Pancreas (tissue), 10 donors: ENCODE results near the gene MRPL49. TPM values are rescaled to one million over a fixed set of nuclear protein-coding genes. Genes with fewer than 3 reads are reported as not detected.

Experiments
- ATAC-seq, 4 donors: fragments of 200-7000 bp; cut with Tn5 transposase; one replicate each; pipeline versions ENCODE4 v1.8.0 to v1.9.1; 2020; ENCODE audit warnings: mild to moderate bottlenecking in 4 of 4, moderate library complexity in 4 of 4
- DNase-seq, 6 donors: peaks; one replicate each; pipeline ENCODE4 v3.0.0-alpha.2; 2020
- FAIRE-seq: peaks from 2 replicates; lab custom pipeline; 2012; peaks lifted over from hg19 to GRCh38; lab: Jason Lieb, UNC
- H3K27ac ChIP-seq, 4 donors: fragments of 200-600 bp; sonication (generic); 1 replicate in 3 of 4; 2 replicates in 1 of 4; pipeline versions ENCODE4 v1.5.0 to v1.8.0; 2020
- H3K27me3 ChIP-seq, 4 donors: fragments of 200-600 bp; one replicate each; pipeline ENCODE4 v1.8.0; 2021
- H3K36me3 ChIP-seq, 3 donors: fragments of 200-600 bp; sonication (generic) in 1 of 3; one replicate each; pipeline versions ENCODE4 v1.5.0 to v1.8.0; 2020 to 2021
- H3K4me1 ChIP-seq, 3 donors: fragments of 200-600 bp; one replicate each; pipeline ENCODE4 v1.8.0; 2021
- H3K4me3 ChIP-seq, 4 donors: fragments of 200-600 bp; sonication (generic) in 2 of 4; one replicate each; pipeline versions ENCODE4 v1.5.0 to v1.8.0; 2020 to 2021
- H3K9me3 ChIP-seq, 4 donors: fragments of 200-600 bp; one replicate each; pipeline ENCODE4 v1.8.0; 2021
- WGBS, 2 donors: extraction: QIAGEN DNeasy Blood & Tissue Kit; methylation state at CpG; one replicate each; pipeline ENCODE4 v1.1.7; 2013; 5-methylcytosine and 5-hydroxymethylcytosine counted together
- intact Hi-C, 3 donors: fragments of 100-400 bp; cut with DNase I; formaldehyde crosslinking; loops; one replicate each; pipeline versions ENCODE4 v1.11.1 to v1.14.2; 2022
- polyA plus RNA-seq, 2 donors: library from polyadenylated mRNA; stranded (reverse); fragments of 200-250 nt; gene quantifications; one replicate each; pipeline ENCODE4 v1.2.3, GENCODE V29; 2013
- total RNA-seq, 6 donors: library from RNA; stranded (reverse); fragmentation: NEBNext Ultra II Directional in 4 of 6; extraction: Animal tissue kit (Norgen Biotek cat#: 25700) in 4 of 6; gene quantifications; one replicate each; pipeline versions ENCODE4 v1.2.1 to v1.2.4, GENCODE V29; 2021 to 2023
- TF ChIP-seq, protein P1 (sequence below), 4 donors: fragments of 200-600 bp; sonication (generic) in 3 of 4; IDR thresholded peaks; one replicate each; pipeline versions ENCODE4 v1.5.0 to v1.8.0; 2021; ENCODE audit warnings: antibody characterized with exemption in 4 of 4
- donor health status: healthy with polysubstance abuse.
- donor health status: DM: no; HTN: no; CAD: no; lungs with moderate emphysema.
- donor health status: DM: no; HTN: no; CAD: no.
- donor health status: control.
- donor health status: control.
- donor health status: Bipolar disorder and iron deficiency.
- donor health status: DM: yes; HTN: yes; CAD: no.
- donor health status: DM: no; HTN: no; CAD: no.
- donor health status: DM: no; HTN: no; CAD: no.
- donor health status: DM: yes; HTN: yes; CAD: no.

Gene MRPL49
- total and polyA plus RNA-seq, 8 donors: 10.3 to 31.2 (median 21.4) TPM

DNA sequence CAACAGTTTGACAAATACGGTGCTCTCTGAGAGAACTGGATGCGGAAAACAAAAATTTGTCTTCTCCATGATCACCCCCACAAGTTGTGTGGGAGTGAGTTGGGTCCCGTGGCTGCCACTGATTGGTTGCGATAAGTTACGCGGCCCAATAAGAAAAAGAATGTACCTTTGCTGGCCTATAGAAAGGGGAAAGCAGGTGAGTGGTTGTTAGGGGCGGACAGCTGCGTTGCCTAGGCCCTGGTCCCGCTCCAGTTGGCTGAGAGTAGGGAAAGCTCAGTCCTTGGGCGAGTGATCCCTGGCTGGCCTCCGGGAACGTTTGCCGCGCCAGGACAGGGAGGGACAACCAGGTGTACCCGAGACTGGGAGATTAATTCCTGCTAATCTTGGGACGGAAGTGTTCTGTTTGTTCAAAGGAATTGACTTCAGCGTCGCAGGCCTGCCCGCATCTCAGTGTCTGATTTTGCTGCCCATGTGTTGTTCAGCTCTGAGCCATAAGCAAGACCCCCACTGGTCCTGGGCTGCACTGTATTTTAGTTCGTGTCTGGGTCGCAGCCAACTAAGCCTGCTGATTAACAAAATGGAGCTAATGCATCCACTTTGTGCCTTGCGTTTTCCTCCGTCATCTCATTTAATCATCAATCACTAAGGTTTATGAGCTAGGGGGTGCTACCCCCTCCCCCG lies 13.0 kb downstream of the MRPL49 start:
- peak overlapping the region; percentile 99 to 100 (median 99) for H3K27ac ChIP-seq
- intact Hi-C loops: loop anchor here in 2 of 3 donors (5.0 kb wide), 1 partner anchor 47 kb away; the partner anchor contains the start of gene CAPN1 (in 2 of the 2)
- H3K4me3 ChIP-seq: peak overlapping the region; percentile 70 to 93 (median 82)
- FAIRE-seq (peak; percentile 90), DNase-seq (peak; percentile 90 to 99 (median 99)), ATAC-seq (peak; percentile 75 to 90 (median 84))
- TF ChIP-seq, protein P1, sequence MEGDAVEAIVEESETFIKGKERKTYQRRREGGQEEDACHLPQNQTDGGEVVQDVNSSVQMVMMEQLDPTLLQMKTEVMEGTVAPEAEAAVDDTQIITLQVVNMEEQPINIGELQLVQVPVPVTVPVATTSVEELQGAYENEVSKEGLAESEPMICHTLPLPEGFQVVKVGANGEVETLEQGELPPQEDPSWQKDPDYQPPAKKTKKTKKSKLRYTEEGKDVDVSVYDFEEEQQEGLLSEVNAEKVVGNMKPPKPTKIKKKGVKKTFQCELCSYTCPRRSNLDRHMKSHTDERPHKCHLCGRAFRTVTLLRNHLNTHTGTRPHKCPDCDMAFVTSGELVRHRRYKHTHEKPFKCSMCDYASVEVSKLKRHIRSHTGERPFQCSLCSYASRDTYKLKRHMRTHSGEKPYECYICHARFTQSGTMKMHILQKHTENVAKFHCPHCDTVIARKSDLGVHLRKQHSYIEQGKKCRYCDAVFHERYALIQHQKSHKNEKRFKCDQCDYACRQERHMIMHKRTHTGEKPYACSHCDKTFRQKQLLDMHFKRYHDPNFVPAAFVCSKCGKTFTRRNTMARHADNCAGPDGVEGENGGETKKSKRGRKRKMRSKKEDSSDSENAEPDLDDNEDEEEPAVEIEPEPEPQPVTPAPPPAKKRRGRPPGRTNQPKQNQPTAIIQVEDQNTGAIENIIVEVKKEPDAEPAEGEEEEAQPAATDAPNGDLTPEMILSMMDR (IDR thresholded peaks at IDR 0.05): no peak
- H3K9me3 ChIP-seq: no peaks in the 10 kb centered on the region
- H3K36me3 ChIP-seq: peaks cover 0 to 31% (median 18%) of the 10 kb centered on the region in 3 donors
- WGBS, 2 donors: 1% methylated on average over 24 of the region's 24 CpGs
- no peaks in the 10 kb centered on the region for H3K27me3 ChIP-seq
- peaks cover 14 to 32% (median 26%) of the 10 kb centered on the region in 3 donors for H3K4me1 ChIP-seq

DNA sequence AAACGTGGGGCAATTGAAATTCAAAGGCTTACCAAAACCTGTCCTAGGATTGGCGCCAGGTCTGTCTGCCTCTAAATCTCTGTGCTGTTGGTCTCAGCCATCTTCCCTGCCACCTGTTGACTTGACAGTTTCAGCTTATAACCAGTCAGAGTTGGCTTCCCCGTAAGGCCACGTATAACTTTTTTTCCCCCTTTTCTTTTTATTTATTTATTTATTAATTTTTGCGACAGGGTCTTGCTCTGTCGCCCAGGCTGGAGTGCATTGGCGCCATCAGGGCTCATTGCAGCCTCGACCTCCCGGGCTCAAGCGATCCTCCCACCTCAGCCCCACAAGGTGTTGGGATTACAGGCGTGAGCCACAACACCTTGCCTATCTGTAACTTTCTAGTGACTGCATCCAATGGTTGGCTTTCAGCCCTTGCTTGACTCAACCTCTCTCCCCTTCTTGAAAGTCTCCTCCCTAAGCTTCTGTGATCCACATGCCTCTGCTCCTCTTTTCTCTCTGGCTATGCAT lies 13.6 kb downstream of the MRPL49 start:
- intact Hi-C loops: no loop called here
- FAIRE-seq (no peak), ATAC-seq (no peak), DNase-seq (no peak)
- Histone ChIP-seq H3K4me3 (peak overlapping the region in 2 of 4 donors; percentile 70 to 78), H3K27me3 (no peaks in the 10 kb centered on the region), H3K4me1 (peaks cover 14 to 32% (median 26%) of the 10 kb centered on the region in 3 donors), H3K27ac (peak overlapping the region; percentile 99 to 100 (median 99)), H3K9me3 (no peaks in the 10 kb centered on the region), H3K36me3 (peaks cover 0 to 25% (median 12%) of the 10 kb centered on the region in 3 donors)
- 36 to 40% methylated on average over 11 of the region's 11 CpGs for WGBS, 2 donors
- TF ChIP-seq, protein P1 (IDR thresholded peaks at IDR 0.05): no peak

DNA sequence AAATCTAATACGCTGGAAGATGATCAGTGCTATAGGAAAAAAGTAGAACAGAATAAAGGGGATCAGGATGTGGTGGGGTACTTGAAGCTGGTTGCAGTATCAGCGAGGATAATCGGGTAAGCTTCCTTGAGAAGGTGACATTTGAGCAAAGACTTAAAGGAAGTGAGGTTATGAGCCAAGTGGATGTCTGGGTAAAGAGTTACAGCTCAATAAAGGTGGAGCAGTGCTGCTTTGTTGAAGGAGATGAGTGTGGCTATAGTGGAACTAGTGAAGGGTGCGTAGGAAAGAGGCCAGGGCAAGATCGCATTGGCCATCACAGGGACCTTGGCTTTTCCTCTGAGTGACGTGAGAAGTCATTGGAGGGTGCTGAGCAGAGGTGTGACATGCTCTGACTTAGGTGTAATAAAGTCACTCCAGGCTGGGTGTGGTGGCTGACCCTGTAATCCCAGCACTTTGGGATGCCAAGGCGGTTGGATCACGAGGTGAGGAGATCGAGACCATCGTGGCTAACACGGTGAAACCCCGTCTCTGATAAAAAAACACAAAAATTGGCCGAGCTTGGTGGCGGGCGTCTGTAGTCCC lies 14.5 kb downstream of the MRPL49 start:
- no peak for FAIRE-seq
- no peak for ATAC-seq
- Histone ChIP-seq H3K4me3 (no peak overlapping the region), H3K9me3 (no peaks in the 10 kb centered on the region), H3K27ac (peak overlapping the region in 3 of 4 donors; percentile 99 to 100 (median 99)), H3K36me3 (peaks cover 0 to 16% (median 3%) of the 10 kb centered on the region in 3 donors), H3K27me3 (no peaks in the 10 kb centered on the region), H3K4me1 (peaks cover 14 to 30% (median 26%) of the 10 kb centered on the region in 3 donors)
- intact Hi-C loops: no loop called here
- 88 to 92% methylated on average over 15 of the region's 15 CpGs for WGBS, 2 donors
- no peak for DNase-seq
- TF ChIP-seq, protein P1 (IDR thresholded peaks at IDR 0.05): no peak

DNA sequence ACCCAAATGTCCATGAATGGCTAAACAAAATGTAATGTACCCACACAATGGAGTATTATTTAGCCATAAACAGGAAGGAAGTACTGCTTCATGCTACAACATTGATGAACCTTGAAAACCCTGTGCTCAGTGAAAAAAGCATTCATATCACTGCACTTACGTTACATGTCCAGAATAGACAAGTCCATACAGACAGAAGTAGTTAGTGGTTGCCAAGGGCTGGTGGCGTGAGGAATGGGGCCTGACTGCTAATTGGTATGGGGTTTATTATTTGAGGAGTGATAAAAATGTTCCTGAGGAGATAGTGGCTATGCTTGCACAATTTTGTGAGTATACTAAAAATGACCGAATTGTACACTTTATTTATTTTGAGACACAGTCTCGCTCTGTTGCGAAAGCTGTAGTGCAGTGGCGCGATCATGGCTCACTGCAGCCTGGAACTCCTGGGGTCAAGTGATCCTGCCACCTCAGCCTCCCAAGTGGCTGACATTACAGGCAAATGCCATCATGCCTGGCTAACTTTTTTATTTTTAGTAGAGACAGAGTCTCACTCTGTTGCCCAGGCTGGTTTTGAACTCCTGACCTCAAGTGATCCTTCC lies 19.9 kb downstream of the MRPL49 start:
- FAIRE-seq (no peak), DNase-seq (no peak), ATAC-seq (no peak)
- Histone ChIP-seq H3K4me3 (no peak overlapping the region), H3K27ac (no peak overlapping the region), H3K4me1 (peaks cover 0 to 10% (median 8%) of the 10 kb centered on the region in 3 donors), H3K27me3 (no peaks in the 10 kb centered on the region), H3K9me3 (no peaks in the 10 kb centered on the region), H3K36me3 (no peaks in the 10 kb centered on the region)
- intact Hi-C loops: no loop called here
- TF ChIP-seq, protein P1 (IDR thresholded peaks at IDR 0.05): no peak
- WGBS, 2 donors: 77 to 84% methylated on average over 7 of the region's 7 CpGs
